Measurements from ENCODE around the gene PLAA.

PLAA gene
- 26.2 to 38.3 (median 33.7) reads per million in 4 donors for total RNA-seq

- peak; percentile 64 to 91 (median 80) for DNase-seq
These were observed at the start of gene PLAA for GRCh38 chr9:26946753-26947727. TSS of gene PLAA (minus strand) at chr9:26947242. CDS start at chr9:26947045, 197 bp downstream.

- no peak for DNase-seq
These were observed 48.8 kb upstream of the PLAA start for GRCh38 chr9:26995810-26996209.

- no peak for DNase-seq
These were observed 36.3 kb upstream of the PLAA start for GRCh38 chr9:26983340-26983739.

- no peak for DNase-seq
These were observed 29.0 kb upstream of the PLAA start for GRCh38 chr9:26975728-26976707.

GRCh38 chr9:26974927-26975326 is 27.9 kb upstream of the PLAA start:
- no peak for DNase-seq

GRCh38 chr9:26973989-26974388 is 26.9 kb upstream of the PLAA start:
- DNase-seq, result no peak

- DNase-seq, result no peak
These were observed 24.7 kb upstream of the PLAA start for GRCh38 chr9:26971721-26972120.

GRCh38 chr9:26956860-26957233 is 9.8 kb upstream of the PLAA start:
- DNase-seq, result no peak

GRCh38 chr9:26955921-26956859 is 9.1 kb upstream of the PLAA start, which contains the start of gene IFT74:
TSS of gene IFT74 (plus strand) at chr9:26956412. CDS start at chr9:26961968, 5,556 bp downstream.
- DNase-seq, result peak; percentile 85 to 95 (median 91)

GRCh38 chr9:26955222-26955903 is 8.3 kb upstream of the PLAA start:
- no peak for DNase-seq

GRCh38 chr9:26954050-26954508 is 7.0 kb upstream of the PLAA start:
- DNase-seq, result peak in 1 of 5 donors; percentile 60

GRCh38 chr9:26951794-26952193 is 4.8 kb upstream of the PLAA start:
- no peak for DNase-seq

- no peak for DNase-seq
These were observed 3.5 kb upstream of the PLAA start for GRCh38 chr9:26950521-26950920.

GRCh38 chr9:26949637-26950069 is 2.6 kb upstream of the PLAA start:
- no peak for DNase-seq

GRCh38 chr9:26947736-26948135 is 694 bp upstream of the PLAA start:
- DNase-seq, result no peak

- no peak for DNase-seq
These were observed 1.5 kb downstream of the PLAA start for GRCh38 chr9:26945591-26945990.

GRCh38 chr9:26940779-26941178 is 6.3 kb downstream of the PLAA start:
- DNase-seq, result no peak

GRCh38 chr9:26939955-26940711 is 6.9 kb downstream of the PLAA start:
- no peak for DNase-seq

GRCh38 chr9:26937816-26938371 is 9.1 kb downstream of the PLAA start:
- DNase-seq, result no peak

GRCh38 chr9:26935847-26936246 is 11.2 kb downstream of the PLAA start:
- DNase-seq, result no peak
